BJ (cell line): Measurements from ENCODE around the gene GPR62. TPM values are rescaled to one million over a fixed set of nuclear protein-coding genes. Genes with fewer than 3 reads are reported as not detected.
"Not testable (repeated sequence)": the region's sequence is repeated elsewhere in the genome, so short reads cannot be mapped to it uniquely, and the experiment has no call there.

Experiments used
- CTCF ChIA-PET: fragments of 350-600 bp; formaldehyde crosslinking; extraction: SDS; loops from one replicate; lab custom pipeline; 2021; ENCODE audit warnings: antibody characterized with exemption, inconsistent platforms; lab: Yijun Ruan, JAX
- POLR2A ChIA-PET: fragments of 300-600 bp; sonication (Branson Sonifier 250); formaldehyde crosslinking; extraction: SDS; loops from one replicate; lab custom pipeline; 2021; ENCODE audit warnings: antibody characterized with exemption; lab: Charles Lee
- DNase-seq: peaks from one replicate; pipeline ENCODE4 v3.0.0-alpha.2; 2011; ENCODE audit warnings: low read depth
- H3K27me3 ChIP-seq: 2 replicates; pipeline ENCODE4 v1.6.0; 2011; ENCODE audit warnings: low read length; ENCODE audit not compliant: control insufficient read depth, insufficient read depth
- H3K36me3 ChIP-seq: 2 replicates; pipeline ENCODE4 v1.5.1; 2011; ENCODE audit warnings: low read length; ENCODE audit not compliant: control insufficient read depth, insufficient read depth
- H3K4me3 ChIP-seq: 2 replicates; pipeline ENCODE4 v1.5.1; 2011; ENCODE audit warnings: low read depth, mild to moderate bottlenecking, control low read depth, low read length
- CTCF ChIP-seq: IDR thresholded peaks from 2 replicates; pipeline ENCODE4 v1.5.1; 2011; ENCODE audit warnings: low read depth, mild to moderate bottlenecking, control low read depth, inconsistent platforms, low read length, moderate library complexity; ENCODE audit not compliant: insufficient read depth
- polyA plus RNA-seq: library from polyadenylated mRNA; depleted of rRNA; stranded (reverse); fragments of >200 nt; gene quantifications from 2 replicates; pipeline ENCODE4 v1.2.3, GENCODE V29; 2011

Gene GPR62
- polyA plus RNA-seq, 1 experiment, result not detected

DNA sequence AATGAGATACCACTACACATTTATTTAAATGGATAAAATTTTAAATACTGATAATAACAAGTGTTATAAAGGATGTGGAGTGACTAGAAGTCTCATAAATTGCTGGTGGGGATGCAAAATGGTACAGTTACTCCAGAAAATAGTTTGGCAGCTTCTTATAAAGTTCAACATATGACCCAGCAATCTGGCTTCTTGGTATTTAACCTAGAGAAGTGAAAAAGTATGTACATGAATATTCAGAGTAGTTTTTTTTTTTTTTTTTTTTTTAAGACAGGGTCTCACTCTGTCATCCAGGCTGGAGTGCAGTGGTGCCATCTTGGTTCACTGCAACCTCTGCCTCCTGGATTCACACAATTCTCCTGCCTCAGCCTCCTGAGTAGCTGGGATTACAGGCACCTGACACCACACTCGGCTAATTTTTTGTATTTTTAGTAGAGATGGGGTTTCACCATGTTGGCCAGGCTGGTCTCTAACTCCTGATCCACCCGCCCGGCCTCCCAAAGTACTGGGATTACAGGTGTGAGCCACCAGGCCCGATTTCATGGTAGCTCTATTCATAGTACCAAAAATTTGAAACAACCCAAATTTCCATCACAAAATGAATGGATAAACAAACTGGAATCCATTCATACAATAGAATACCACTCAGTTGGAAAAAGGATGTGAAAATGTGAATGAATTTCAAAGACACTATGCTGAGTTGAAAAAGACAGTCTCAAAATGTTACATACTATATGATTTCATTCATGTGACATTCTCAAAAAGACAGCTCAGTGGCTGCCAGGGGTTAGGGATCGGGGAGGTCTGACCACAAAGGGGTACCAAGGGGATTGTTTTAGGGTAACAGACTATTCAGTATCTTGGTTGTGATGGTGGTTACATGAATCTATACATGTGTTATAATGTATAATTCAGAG, 27.9 kb upstream of the GPR62 start:
- Histone ChIP-seq H3K4me3 (no peak overlapping the region), H3K36me3 (no peaks in the 10 kb centered on the region), H3K27me3 (no peaks in the 10 kb centered on the region)
- ChIA-PET CTCF (no interaction called here), POLR2A (no interaction called here)
- DNase-seq, result no peak
- TF ChIP-seq CTCF, result no peak

GRCh38 chr3:51928438-51928837, 26.7 kb upstream of the GPR62 start:
- Histone ChIP-seq H3K4me3 (no peak overlapping the region), H3K27me3 (no peaks in the 10 kb centered on the region), H3K36me3 (peaks cover 5% of the 10 kb centered on the region; the same call in 1 of the 2 replicates)
- ChIA-PET CTCF (interaction anchor here (1.6 kb wide), 1 partner anchor 45 kb away, joined by 5 read pairs; the partner anchor contains the start of gene ABHD14B), POLR2A (no interaction called here)
- TF ChIP-seq CTCF, result no peak
- no peak for DNase-seq

- CTCF ChIA-PET, result interaction anchor here (1.6 kb wide), 1 partner anchor 45 kb away, joined by 5 read pairs; the partner anchor contains the start of gene ABHD14B
- DNase-seq, H3K27me3 ChIP-seq, H3K36me3 ChIP-seq, H3K4me3 ChIP-seq, POLR2A ChIA-PET: not testable (repeated sequence)
Observed at GRCh38 chr3:51928981-51929380, 26.2 kb upstream of the GPR62 start.

DNA sequence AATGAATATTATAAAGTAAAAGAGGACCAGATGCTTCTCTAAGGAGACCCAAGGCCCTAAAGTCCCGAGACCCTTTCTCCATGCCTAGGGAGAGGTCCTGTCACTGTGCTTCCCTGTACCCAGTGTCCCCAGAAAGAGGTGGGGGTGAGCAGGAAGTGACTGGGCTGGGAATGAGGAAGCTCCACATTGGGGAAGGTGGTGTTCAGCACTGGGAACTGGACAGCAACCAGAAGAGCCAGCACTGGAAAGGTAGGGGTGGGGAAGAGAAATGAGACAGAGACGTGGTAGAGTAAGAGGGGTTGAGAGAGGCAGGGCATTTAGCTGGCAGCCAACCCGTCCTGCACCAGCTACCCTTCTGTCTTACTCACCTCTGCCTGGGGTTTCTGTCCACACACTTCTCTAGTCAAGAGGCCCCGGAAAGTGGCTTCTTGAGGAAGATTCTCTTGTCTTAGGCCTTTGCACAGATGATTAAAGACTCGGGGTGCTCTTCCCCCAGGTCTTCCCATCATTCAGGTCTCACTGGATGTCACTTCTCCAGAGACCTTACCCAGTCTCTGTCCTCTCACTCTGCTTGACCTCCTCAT, 25.7 kb upstream of the GPR62 start:
- DNase-seq, result no peak
- ChIA-PET POLR2A (no interaction called here), CTCF (interaction anchor here (1.6 kb wide), 1 partner anchor 44 kb away, joined by 5 read pairs; the partner anchor contains the start of gene ABHD14B)
- H3K27me3 ChIP-seq, result no peaks in the 10 kb centered on the region
- H3K4me3 ChIP-seq, result no peak overlapping the region
- TF ChIP-seq CTCF, result no peak
- H3K36me3 ChIP-seq, result peaks cover 15% of the 10 kb centered on the region

DNA sequence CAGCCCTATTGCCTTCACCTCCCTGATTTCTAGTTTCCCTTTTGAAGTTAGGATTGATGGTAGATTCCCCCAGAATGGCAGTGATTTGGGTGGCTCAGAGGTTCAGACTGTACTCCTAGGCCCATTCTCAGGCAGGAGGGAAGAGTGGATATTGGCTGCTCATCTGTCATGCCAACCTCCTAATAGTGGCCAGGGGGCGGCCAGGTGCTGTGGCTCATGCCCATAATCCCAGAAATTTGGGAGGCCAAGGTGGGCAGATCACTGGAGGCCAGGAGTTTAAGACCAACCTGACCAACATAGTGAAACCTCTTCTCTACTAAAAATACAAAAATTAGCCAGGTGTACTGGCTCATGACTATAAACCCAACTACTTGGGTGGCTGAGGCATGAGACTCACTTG, 24.7 kb upstream of the GPR62 start:
- no peak overlapping the region for H3K4me3 ChIP-seq
- no peak for DNase-seq
- ChIA-PET POLR2A (no interaction called here), CTCF (no interaction called here)
- H3K27me3 ChIP-seq, result no peaks in the 10 kb centered on the region
- peaks cover 19% of the 10 kb centered on the region for H3K36me3 ChIP-seq
- no peak for TF ChIP-seq CTCF
